Tibial artery (tissue), 4 donors: Measurements from ENCODE around the gene PTPRD.

Experiments used
- DNase-seq, 2 donors: peaks; one replicate each; pipeline ENCODE4 v3.0.0-alpha.2; 2019
- H3K27ac ChIP-seq, 2 donors: fragments of 200-600 bp; sonication (generic) in 1 of 2; 1 replicate in 1 of 2; 2 replicates in 1 of 2; pipeline ENCODE4 v1.5.1; 2018 to 2019; ENCODE audit warnings: mild to moderate bottlenecking in 1 of 2
- H3K27me3 ChIP-seq, 2 donors: fragments of 200-600 bp; sonication (generic) in 1 of 2; one replicate each; pipeline versions ENCODE4 v1.5.1 to v1.6.0; 2016 to 2019
- H3K36me3 ChIP-seq, 3 donors: fragments of 200-600 bp; sonication (generic) in 2 of 3; one replicate each; pipeline ENCODE4 v1.5.1; 2016 to 2019; ENCODE audit warnings: mild to moderate bottlenecking in 2 of 3
- H3K4me1 ChIP-seq, 4 donors: fragments of 200-600 bp; sonication (generic) in 2 of 4; 1 replicate in 3 of 4; 2 replicates in 1 of 4; pipeline ENCODE4 v1.5.1; 2016 to 2019
- H3K4me3 ChIP-seq, 2 donors: fragments of 200-600 bp; sonication (generic) in 1 of 2; 1 replicate in 1 of 2; 2 replicates in 1 of 2; pipeline ENCODE4 v1.5.1; 2018 to 2019; ENCODE audit warnings: mild to moderate bottlenecking in 2 of 2
- H3K9me3 ChIP-seq, 3 donors: fragments of 200-600 bp; sonication (generic) in 1 of 3; one replicate each; pipeline ENCODE4 v1.5.1; 2016 to 2019
- CTCF ChIP-seq, 2 experiments: fragments of 200-600 bp in 1 of 2; fragments of 450-650 bp in 1 of 2; IDR thresholded peaks; one replicate each; pipeline ENCODE4 v1.5.1; 2017 to 2019; ENCODE audit warnings: antibody characterized with exemption in 2 of 2, mild to moderate bottlenecking in 1 of 2, moderate library complexity in 1 of 2
- intact Hi-C: fragments of 100-400 bp; cut with DNase I; formaldehyde crosslinking; loops from one replicate; pipeline ENCODE4 v1.15.0; 2023; ENCODE audit warnings: low total_unique reads

The PTPRD gene

GRCh38 chr9:9924376-9924775 lies 688.4 kb downstream of the PTPRD start:
- Histone ChIP-seq H3K36me3 (no peaks in the 10 kb centered on the region), H3K4me3 (no peak overlapping the region), H3K27ac (no peak overlapping the region), H3K4me1 (no peaks in the 10 kb centered on the region), H3K9me3 (no peaks in the 10 kb centered on the region), H3K27me3 (no peaks in the 10 kb centered on the region)
- DNase-seq, result no peak
- TF ChIP-seq CTCF (IDR thresholded peaks at IDR 0.05), result no peak
- intact Hi-C loops, result no loop called here

GRCh38 chr9:9921805-9922204 lies 691.0 kb downstream of the PTPRD start:
- no peaks in the 10 kb centered on the region for H3K27me3 ChIP-seq
- no peaks in the 10 kb centered on the region for H3K4me1 ChIP-seq
- no peak for DNase-seq
- no peak overlapping the region for H3K4me3 ChIP-seq
- no peak overlapping the region for H3K27ac ChIP-seq
- no peaks in the 10 kb centered on the region for H3K36me3 ChIP-seq
- no peak for TF ChIP-seq CTCF (IDR thresholded peaks at IDR 0.05)
- no peaks in the 10 kb centered on the region for H3K9me3 ChIP-seq
- intact Hi-C loops, result no loop called here

- DNase-seq, result no peak
Observed at GRCh38 chr9:9920425-9921060, 692.3 kb downstream of the PTPRD start.

GRCh38 chr9:9919174-9919775 lies 693.5 kb downstream of the PTPRD start:
- Histone ChIP-seq H3K36me3 (no peaks in the 10 kb centered on the region), H3K27me3 (no peaks in the 10 kb centered on the region), H3K27ac (no peak overlapping the region), H3K4me3 (no peak overlapping the region), H3K4me1 (no peaks in the 10 kb centered on the region), H3K9me3 (peaks cover 0 to 3% (median 0%) of the 10 kb centered on the region in 3 donors)
- no peak for DNase-seq
- intact Hi-C loops, result no loop called here
- TF ChIP-seq CTCF (IDR thresholded peaks at IDR 0.05), result no peak

More at GRCh38 chr9:9920425-9921060, 692.3 kb downstream of the PTPRD start:
- no peaks in the 10 kb centered on the region for H3K36me3 ChIP-seq
- TF ChIP-seq CTCF (IDR thresholded peaks at IDR 0.05), result no peak
- intact Hi-C loops, result no loop called here
- no peak overlapping the region for H3K4me3 ChIP-seq
- no peaks in the 10 kb centered on the region for H3K4me1 ChIP-seq
- H3K9me3 ChIP-seq, result no peaks in the 10 kb centered on the region
- H3K27ac ChIP-seq, result no peak overlapping the region
- no peaks in the 10 kb centered on the region for H3K27me3 ChIP-seq

- H3K27me3 ChIP-seq, result no peaks in the 10 kb centered on the region
- DNase-seq, result no peak
- peaks cover 0 to 3% (median 0%) of the 10 kb centered on the region in 3 donors for H3K9me3 ChIP-seq
- H3K27ac ChIP-seq, result no peak overlapping the region
- H3K36me3 ChIP-seq, result no peaks in the 10 kb centered on the region
- intact Hi-C loops, result no loop called here
- TF ChIP-seq CTCF (IDR thresholded peaks at IDR 0.05), result no peak
- no peaks in the 10 kb centered on the region for H3K4me1 ChIP-seq
- H3K4me3 ChIP-seq, result no peak overlapping the region
Observed at GRCh38 chr9:9917400-9917799, 695.4 kb downstream of the PTPRD start.
